A549 (cell line): ENCODE data around the gene FIGN.

Experiments used
- BHLHE40 ChIP-seq: IDR thresholded peaks from 2 replicates; pipeline ENCODE4 v1.6.1; 2012; ENCODE audit warnings: low read depth, low read length, inconsistent platforms
- CTCF ChIP-seq: fragments of >200 bp; sonication (Bioruptor Twin); formaldehyde crosslinking; IDR thresholded peaks from 3 replicates; pipeline ENCODE4 v1.5.1; 2016
- POLR2A ChIP-seq: IDR thresholded peaks from 2 replicates; pipeline ENCODE4 v1.6.1; 2012; ENCODE audit warnings: mild to moderate bottlenecking, low read length
- RAD21 ChIP-seq, 2 experiments: fragments of >200 bp in 1 of 2; sonication (Bioruptor Twin) in 1 of 2; formaldehyde crosslinking in 1 of 2; IDR thresholded peaks in 1 of 2; conservative IDR thresholded peaks in 1 of 2; 2 replicates in 1 of 2; 3 replicates in 1 of 2; pipeline ENCODE4 v1.6.1; 2012 to 2018; ENCODE audit warnings: inconsistent platforms in 1 of 2
- RCOR1 ChIP-seq: fragments of 150-350 bp; IDR thresholded peaks from 2 replicates; pipeline ENCODE4 v1.6.1; 2014; ENCODE audit warnings: antibody characterized with exemption, low read length, low read depth

- TF ChIP-seq CTCF (no peak), RAD21 (conservative IDR thresholded peaks at IDR 0.05 in 1 of 2, IDR thresholded peaks at IDR 0.05 in 1 of 2) (no peak), BHLHE40 (no peak), POLR2A (no peak), RCOR1 (no peak)
Measured at GRCh38 chr2:163768881-163769695, 33.3 kb upstream of the FIGN start.
